ACC112 (cell line): ENCODE measurements around the gene IQSEC1.

ENCODE experiments used
- H2AFZ ChIP-seq: fragments of 200-600 bp; sonication (generic); one replicate; pipeline ENCODE4 v1.6.0; 2017; ENCODE audit warnings: antibody characterized with exemption, low read length; ENCODE audit not compliant: unreplicated experiment
- H3K27ac ChIP-seq: fragments of 200-600 bp; sonication (generic); 2 replicates; pipeline ENCODE4 v1.5.1; 2014; ENCODE audit warnings: low read depth, mild to moderate bottlenecking, antibody characterized with exemption, low read length, moderate library complexity
- H3K27me3 ChIP-seq: fragments of 200-600 bp; sonication (generic); 2 replicates; pipeline ENCODE4 v1.6.1; 2014; ENCODE audit warnings: mild to moderate bottlenecking, antibody characterized with exemption, low read length, moderate library complexity, mixed read lengths; ENCODE audit not compliant: insufficient read depth
- H3K36me3 ChIP-seq: fragments of 200-600 bp; sonication (generic); 2 replicates; pipeline ENCODE4 v1.6.1; 2016; ENCODE audit warnings: mild to moderate bottlenecking, antibody characterized with exemption, low read length, moderate library complexity, mixed read lengths; ENCODE audit not compliant: insufficient read depth
- H3K4me1 ChIP-seq: fragments of 200-600 bp; sonication (generic); one replicate; pipeline ENCODE4 v1.6.1; 2016; ENCODE audit warnings: low read length, mixed read lengths; ENCODE audit not compliant: insufficient read depth, unreplicated experiment, control insufficient read depth
- H3K4me3 ChIP-seq: fragments of 200-600 bp; sonication (generic); 2 replicates; pipeline ENCODE4 v1.5.1; 2014; ENCODE audit warnings: mild to moderate bottlenecking, low read depth, low read length
- H3K79me2 ChIP-seq: fragments of 200-600 bp; sonication (generic); one replicate; pipeline ENCODE4 v1.6.0; 2016; ENCODE audit warnings: low read length; ENCODE audit not compliant: control insufficient read depth, unreplicated experiment, insufficient read depth

Gene IQSEC1

GRCh38 chr3:12962292-12962691, 110.9 kb downstream of the IQSEC1 start:
- Histone ChIP-seq H3K36me3 (no peaks in the 10 kb centered on the region), H3K4me1 (no peaks in the 10 kb centered on the region), H2AFZ (no peak overlapping the region), H3K27ac (no peak overlapping the region), H3K27me3 (no peaks in the 10 kb centered on the region), H3K79me2 (peaks cover 44% of the 10 kb centered on the region), H3K4me3 (no peak overlapping the region)

GRCh38 chr3:12961697-12962036, 111.6 kb downstream of the IQSEC1 start:
- Histone ChIP-seq H3K4me1 (no peaks in the 10 kb centered on the region), H2AFZ (no peak overlapping the region), H3K79me2 (peaks cover 39% of the 10 kb centered on the region), H3K27me3 (no peaks in the 10 kb centered on the region), H3K27ac (no peak overlapping the region), H3K4me3 (no peak overlapping the region), H3K36me3 (no peaks in the 10 kb centered on the region)

GRCh38 chr3:12961007-12961696, 112.1 kb downstream of the IQSEC1 start:
- Histone ChIP-seq H3K4me1 (no peaks in the 10 kb centered on the region), H3K27ac (no peak overlapping the region)

GRCh38 chr3:12960497-12960896, 112.7 kb downstream of the IQSEC1 start:
- Histone ChIP-seq H3K27me3 (no peaks in the 10 kb centered on the region), H2AFZ (no peak overlapping the region), H3K4me1 (peaks cover 3% of the 10 kb centered on the region), H3K27ac (no peak overlapping the region), H3K4me3 (no peak overlapping the region), H3K79me2 (peaks cover 31% of the 10 kb centered on the region), H3K36me3 (no peaks in the 10 kb centered on the region)

More at GRCh38 chr3:12961007-12961696, 112.1 kb downstream of the IQSEC1 start:
- Histone ChIP-seq H3K27me3 (no peaks in the 10 kb centered on the region), H3K4me3 (no peak overlapping the region), H3K79me2 (peaks cover 35% of the 10 kb centered on the region), H2AFZ (no peak overlapping the region), H3K36me3 (no peaks in the 10 kb centered on the region)

GRCh38 chr3:12959838-12960378, 113.3 kb downstream of the IQSEC1 start:
- H3K4me3 ChIP-seq = no peak overlapping the region
- H3K36me3 ChIP-seq = no peaks in the 10 kb centered on the region
- H3K4me1 ChIP-seq = peaks cover 9% of the 10 kb centered on the region
- no peak overlapping the region for H2AFZ ChIP-seq
- no peak overlapping the region for H3K27ac ChIP-seq
- H3K27me3 ChIP-seq = no peaks in the 10 kb centered on the region
- peaks cover 26% of the 10 kb centered on the region for H3K79me2 ChIP-seq

- no peaks in the 10 kb centered on the region for H3K36me3 ChIP-seq
- H3K79me2 ChIP-seq = peaks cover 27% of the 10 kb centered on the region
- H3K27me3 ChIP-seq = no peaks in the 10 kb centered on the region
- H3K4me1 ChIP-seq = peaks cover 14% of the 10 kb centered on the region
- H3K27ac ChIP-seq = no peak overlapping the region
- H2AFZ ChIP-seq = no peak overlapping the region
- no peak overlapping the region for H3K4me3 ChIP-seq
Measured at GRCh38 chr3:12959410-12959809, 113.8 kb downstream of the IQSEC1 start.

- no peak overlapping the region for H2AFZ ChIP-seq
Measured at GRCh38 chr3:12957824-12958792, 115.1 kb downstream of the IQSEC1 start.

GRCh38 chr3:12957339-12957738, 115.9 kb downstream of the IQSEC1 start:
- no peaks in the 10 kb centered on the region for H3K27me3 ChIP-seq
- H3K27ac ChIP-seq = no peak overlapping the region
- H3K4me1 ChIP-seq = peaks cover 14% of the 10 kb centered on the region
- H3K79me2 ChIP-seq = peaks cover 19% of the 10 kb centered on the region
- H3K4me3 ChIP-seq = no peak overlapping the region
- no peaks in the 10 kb centered on the region for H3K36me3 ChIP-seq
- H2AFZ ChIP-seq = no peak overlapping the region

More at GRCh38 chr3:12957824-12958792, 115.1 kb downstream of the IQSEC1 start:
- no peak overlapping the region for H3K4me3 ChIP-seq
- H3K27me3 ChIP-seq = no peaks in the 10 kb centered on the region
- H3K79me2 ChIP-seq = peaks cover 21% of the 10 kb centered on the region
- no peak overlapping the region for H3K27ac ChIP-seq
- no peaks in the 10 kb centered on the region for H3K36me3 ChIP-seq
- H3K4me1 ChIP-seq = peaks cover 14% of the 10 kb centered on the region

GRCh38 chr3:12956316-12956660, 116.9 kb downstream of the IQSEC1 start:
- Histone ChIP-seq H3K4me3 (no peak overlapping the region), H3K27me3 (no peaks in the 10 kb centered on the region), H3K27ac (no peak overlapping the region), H2AFZ (no peak overlapping the region), H3K4me1 (peaks cover 14% of the 10 kb centered on the region), H3K36me3 (no peaks in the 10 kb centered on the region), H3K79me2 (peaks cover 8% of the 10 kb centered on the region)

- Histone ChIP-seq H2AFZ (no peak overlapping the region), H3K36me3 (no peaks in the 10 kb centered on the region), H3K27me3 (no peaks in the 10 kb centered on the region), H3K4me3 (no peak overlapping the region), H3K79me2 (peaks cover 8% of the 10 kb centered on the region), H3K4me1 (peaks cover 14% of the 10 kb centered on the region), H3K27ac (no peak overlapping the region)
Measured at GRCh38 chr3:12955651-12956315, 117.4 kb downstream of the IQSEC1 start.
